ENCODE measurements around the gene ATCAY. TPM values are rescaled to one million over a fixed set of nuclear protein-coding genes. Genes with fewer than 3 reads are reported as not detected.
A peak's percentile ranks its signal among the peaks of the same experiment; 100 is the strongest.

The ATCAY gene
- total RNA-seq, 1 donor: not detected

GRCh38 chr19:3840804-3841203 lies 39.7 kb upstream of the ATCAY start:
- TF ChIP-seq, protein P1, sequence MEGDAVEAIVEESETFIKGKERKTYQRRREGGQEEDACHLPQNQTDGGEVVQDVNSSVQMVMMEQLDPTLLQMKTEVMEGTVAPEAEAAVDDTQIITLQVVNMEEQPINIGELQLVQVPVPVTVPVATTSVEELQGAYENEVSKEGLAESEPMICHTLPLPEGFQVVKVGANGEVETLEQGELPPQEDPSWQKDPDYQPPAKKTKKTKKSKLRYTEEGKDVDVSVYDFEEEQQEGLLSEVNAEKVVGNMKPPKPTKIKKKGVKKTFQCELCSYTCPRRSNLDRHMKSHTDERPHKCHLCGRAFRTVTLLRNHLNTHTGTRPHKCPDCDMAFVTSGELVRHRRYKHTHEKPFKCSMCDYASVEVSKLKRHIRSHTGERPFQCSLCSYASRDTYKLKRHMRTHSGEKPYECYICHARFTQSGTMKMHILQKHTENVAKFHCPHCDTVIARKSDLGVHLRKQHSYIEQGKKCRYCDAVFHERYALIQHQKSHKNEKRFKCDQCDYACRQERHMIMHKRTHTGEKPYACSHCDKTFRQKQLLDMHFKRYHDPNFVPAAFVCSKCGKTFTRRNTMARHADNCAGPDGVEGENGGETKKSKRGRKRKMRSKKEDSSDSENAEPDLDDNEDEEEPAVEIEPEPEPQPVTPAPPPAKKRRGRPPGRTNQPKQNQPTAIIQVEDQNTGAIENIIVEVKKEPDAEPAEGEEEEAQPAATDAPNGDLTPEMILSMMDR (IDR thresholded peaks at IDR 0.05; ENCODE audit: extremely low read depth, low read depth, low read length): no peak
- H3K4me3 ChIP-seq (ENCODE audit: insufficient read depth, low read length): no peak overlapping the region
- no peak overlapping the region for H3K4me2 ChIP-seq (ENCODE audit: insufficient read depth, low read length)
- H3K36me3 ChIP-seq (ENCODE audit: insufficient read depth, low read length): no peaks in the 10 kb centered on the region
- H3K79me2 ChIP-seq (ENCODE audit: insufficient read depth, low read length): no peaks in the 10 kb centered on the region
- peaks cover 15% of the 10 kb centered on the region for H3K27me3 ChIP-seq (ENCODE audit: insufficient read depth, low read length)
- no peaks in the 10 kb centered on the region for H3K4me1 ChIP-seq (ENCODE audit: insufficient read depth, low read length)
- H3K9me3 ChIP-seq (ENCODE audit: low read depth, low read length): no peaks in the 10 kb centered on the region
- peak; percentile 21 for DNase-seq (ENCODE audit: insufficient read length, low spot score, missing footprints)
- H2AFZ ChIP-seq (ENCODE audit: low read length): no peak overlapping the region
- H4K20me1 ChIP-seq (ENCODE audit: insufficient read depth, low read length): no peaks in the 10 kb centered on the region
- no peak overlapping the region for H3K27ac ChIP-seq (ENCODE audit: low read depth, low read length)

DNA sequence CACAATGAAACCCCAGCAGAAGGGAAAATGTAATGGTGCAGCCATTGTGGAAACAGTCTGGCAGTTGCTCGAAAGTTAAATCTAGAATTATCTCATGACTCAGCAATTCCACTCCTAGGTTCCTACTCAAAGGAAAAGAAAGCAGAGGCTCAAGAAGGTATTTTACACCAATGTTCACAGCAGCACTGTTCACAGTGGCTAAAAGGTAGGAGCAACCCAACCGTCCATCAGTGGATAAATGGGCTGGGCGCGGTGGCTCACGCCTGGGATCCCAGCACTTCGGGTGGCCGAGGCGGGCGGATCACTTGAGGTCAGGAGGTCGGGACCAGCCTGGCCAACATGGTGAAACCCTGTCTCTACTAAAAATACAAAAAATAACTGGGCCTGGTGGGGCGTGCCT lies 37.5 kb upstream of the ATCAY start:
- H3K4me3 ChIP-seq (ENCODE audit: insufficient read depth, low read length): no peak overlapping the region
- H3K36me3 ChIP-seq (ENCODE audit: insufficient read depth, low read length): no peaks in the 10 kb centered on the region
- no peaks in the 10 kb centered on the region for H3K79me2 ChIP-seq (ENCODE audit: insufficient read depth, low read length)
- peak; percentile 22 for DNase-seq (ENCODE audit: insufficient read length, low spot score, missing footprints)
- H3K27me3 ChIP-seq (ENCODE audit: insufficient read depth, low read length): peaks cover 23% of the 10 kb centered on the region
- no peaks in the 10 kb centered on the region for H4K20me1 ChIP-seq (ENCODE audit: insufficient read depth, low read length)
- no peak overlapping the region for H3K27ac ChIP-seq (ENCODE audit: low read depth, low read length)
- no peak overlapping the region for H2AFZ ChIP-seq (ENCODE audit: low read length)
- no peaks in the 10 kb centered on the region for H3K9me3 ChIP-seq (ENCODE audit: low read depth, low read length)
- H3K4me2 ChIP-seq (ENCODE audit: insufficient read depth, low read length): no peak overlapping the region
- H3K4me1 ChIP-seq (ENCODE audit: insufficient read depth, low read length): no peaks in the 10 kb centered on the region
- TF ChIP-seq, protein P1 (IDR thresholded peaks at IDR 0.05; ENCODE audit: extremely low read depth, low read depth, low read length): no peak

DNA sequence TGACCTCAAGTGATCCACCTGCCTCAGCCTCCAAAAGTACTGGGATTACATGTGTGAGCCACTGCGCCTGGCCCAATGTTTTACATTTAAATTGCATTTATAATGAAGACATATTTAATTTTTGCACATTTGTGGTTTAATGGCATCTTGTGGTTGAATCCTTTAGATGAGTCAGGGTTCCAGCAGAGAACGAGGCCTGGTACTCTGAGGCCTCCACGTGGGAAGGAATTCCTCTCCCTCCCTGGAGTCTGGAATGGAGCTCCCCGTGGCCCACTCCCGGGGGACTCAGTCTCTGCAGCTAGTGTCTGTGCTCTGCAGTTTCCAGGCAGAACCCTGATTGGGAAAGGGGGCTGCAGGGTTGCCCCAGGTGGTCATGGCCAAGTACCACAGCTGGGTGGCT lies 35.9 kb upstream of the ATCAY start:
- Histone ChIP-seq H3K27me3 (ENCODE audit: insufficient read depth, low read length) (peaks cover 16% of the 10 kb centered on the region), H4K20me1 (ENCODE audit: insufficient read depth, low read length) (no peaks in the 10 kb centered on the region), H3K4me2 (ENCODE audit: insufficient read depth, low read length) (no peak overlapping the region), H2AFZ (ENCODE audit: low read length) (no peak overlapping the region), H3K27ac (ENCODE audit: low read depth, low read length) (no peak overlapping the region), H3K79me2 (ENCODE audit: insufficient read depth, low read length) (no peaks in the 10 kb centered on the region), H3K4me1 (ENCODE audit: insufficient read depth, low read length) (no peaks in the 10 kb centered on the region), H3K36me3 (ENCODE audit: insufficient read depth, low read length) (no peaks in the 10 kb centered on the region), H3K4me3 (ENCODE audit: insufficient read depth, low read length) (no peak overlapping the region), H3K9me3 (ENCODE audit: low read depth, low read length) (no peaks in the 10 kb centered on the region)
- TF ChIP-seq, protein P1 (IDR thresholded peaks at IDR 0.05; ENCODE audit: extremely low read depth, low read depth, low read length): no peak
- peak; percentile 98 for DNase-seq (ENCODE audit: insufficient read length, low spot score, missing footprints)

GRCh38 chr19:3849092-3849491 lies 31.4 kb upstream of the ATCAY start:
- no peak overlapping the region for H2AFZ ChIP-seq (ENCODE audit: low read length)
- peaks cover 9% of the 10 kb centered on the region for H3K9me3 ChIP-seq (ENCODE audit: low read depth, low read length)
- no peak overlapping the region for H3K4me2 ChIP-seq (ENCODE audit: insufficient read depth, low read length)
- H3K36me3 ChIP-seq (ENCODE audit: insufficient read depth, low read length): no peaks in the 10 kb centered on the region
- TF ChIP-seq, protein P1 (IDR thresholded peaks at IDR 0.05; ENCODE audit: extremely low read depth, low read depth, low read length): peak; percentile 46
- peaks cover 8% of the 10 kb centered on the region for H3K27me3 ChIP-seq (ENCODE audit: insufficient read depth, low read length)
- no peaks in the 10 kb centered on the region for H3K79me2 ChIP-seq (ENCODE audit: insufficient read depth, low read length)
- H3K4me1 ChIP-seq (ENCODE audit: insufficient read depth, low read length): no peaks in the 10 kb centered on the region
- DNase-seq (ENCODE audit: insufficient read length, low spot score, missing footprints): peak; percentile 87
- no peak overlapping the region for H3K4me3 ChIP-seq (ENCODE audit: insufficient read depth, low read length)
- no peaks in the 10 kb centered on the region for H4K20me1 ChIP-seq (ENCODE audit: insufficient read depth, low read length)
- H3K27ac ChIP-seq (ENCODE audit: low read depth, low read length): no peak overlapping the region

Data from osteoblast (primary cell).